HG02884 (cell line): ENCODE results near the gene SRPK3.

ENCODE experiments used
- ATAC-seq: cut with Tn5 transposase; IDR thresholded peaks from one replicate; pipeline ENCODE4 v1.9.1; 2021; ENCODE audit warnings: mild to moderate bottlenecking, moderate library complexity; ENCODE audit not compliant: unreplicated experiment

Gene SRPK3

GRCh38 chrX:153829799-153830639 lies 49.2 kb downstream of the SRPK3 start, which contains the start of gene PDZD4:
PDZD4 (minus strand) TSS chrX:153830544; CDS start chrX:153830298, 246 bp downstream.
- ATAC-seq, result no peak

GRCh38 chrX:153830640-153831428 lies 50.0 kb downstream of the SRPK3 start:
- ATAC-seq, result no peak

GRCh38 chrX:153831429-153832150 lies 50.7 kb downstream of the SRPK3 start:
- no peak for ATAC-seq

- no peak for ATAC-seq
Observed at GRCh38 chrX:153832728-153833127, 51.9 kb downstream of the SRPK3 start.
